K562 (cell line): ENCODE results near the gene DNASE2. TPM values are rescaled to one million over a fixed set of nuclear protein-coding genes. Genes with fewer than 3 reads are reported as not detected.

Experiments used
- COPS2 ChIP-seq: fragments of 450-650 bp; conservative IDR thresholded peaks from 2 replicates; pipeline ENCODE4 v1.6.1; 2016; ENCODE audit warnings: mild to moderate bottlenecking, moderate library complexity
- CXXC5 ChIP-seq: fragments of 250-450 bp; sonication (Bioruptor Pico); IDR thresholded peaks from 2 replicates; pipeline ENCODE4 v1.8.0; 2022; ENCODE audit warnings: inconsistent platforms, mild to moderate bottlenecking, moderate library complexity
- FOS ChIP-seq: IDR thresholded peaks from 3 replicates; pipeline ENCODE4 v1.6.1; 2011; ENCODE audit not compliant: insufficient read length; ENCODE audit errors: extremely low read depth
- HDGF ChIP-seq: fragments of 450-650 bp; IDR thresholded peaks from 2 replicates; pipeline ENCODE4 v1.6.1; 2016
- KAT7 ChIP-seq: sonication (generic); formaldehyde crosslinking; IDR thresholded peaks from 2 replicates; pipeline ENCODE4 v1.8.0; 2022; ENCODE audit warnings: missing genetic modification reagents, mild to moderate bottlenecking, borderline replicate concordance
- L3MBTL2 ChIP-seq: fragments of 450-650 bp; IDR thresholded peaks from 2 replicates; pipeline ENCODE4 v1.6.1; 2016; ENCODE audit warnings: mild to moderate bottlenecking, moderate library complexity
- MED1 ChIP-seq: sonication (generic); formaldehyde crosslinking; IDR thresholded peaks from 2 replicates; pipeline ENCODE4 v1.8.1; 2023; ENCODE audit warnings: missing genetic modification reagents, borderline replicate concordance
- NUFIP1 ChIP-seq: fragments of 450-650 bp; IDR thresholded peaks from 2 replicates; pipeline ENCODE4 v1.6.1; 2018; ENCODE audit not compliant: partially characterized antibody
- RAD21 ChIP-seq, 2 experiments: fragments of 250-450 bp in 1 of 2; fragments of 450-650 bp in 1 of 2; sonication (Bioruptor Pico) in 1 of 2; formaldehyde crosslinking in 1 of 2; IDR thresholded peaks in 1 of 2; conservative IDR thresholded peaks in 1 of 2; 2 replicates each; pipeline versions ENCODE4 v1.4.0 to v1.8.0; 2020 to 2022; ENCODE audit warnings: mild to moderate bottlenecking in 2 of 2, moderate library complexity in 1 of 2
- RB1 ChIP-seq: fragments of 450-650 bp; IDR thresholded peaks from 2 replicates; pipeline ENCODE4 v1.6.1; 2017; ENCODE audit warnings: low read depth, mild to moderate bottlenecking
- RFX5 ChIP-seq: IDR thresholded peaks from 2 replicates; pipeline ENCODE4 v1.6.1; 2011; ENCODE audit warnings: low read depth, mild to moderate bottlenecking, improper control_type of control experiment, low read length
- SAFB ChIP-seq: fragments of 200-400 bp; formaldehyde crosslinking; IDR thresholded peaks from 2 replicates; pipeline ENCODE4 v1.6.1; 2017; ENCODE audit warnings: low read depth, low read length, borderline replicate concordance
- SLC30A9 ChIP-seq: fragments of 250-450 bp; sonication (Bioruptor Pico); IDR thresholded peaks from 2 replicates; pipeline ENCODE4 v1.8.0; 2022; ENCODE audit warnings: mild to moderate bottlenecking, moderate library complexity
- TFAP4 ChIP-seq: sonication (generic); formaldehyde crosslinking; IDR thresholded peaks from 2 replicates; pipeline ENCODE4 v1.8.0; 2022; ENCODE audit warnings: missing genetic modification reagents, mild to moderate bottlenecking, moderate library complexity, borderline replicate concordance
- ZNF318 ChIP-seq, 2 experiments: fragments of 450-650 bp; IDR thresholded peaks; 2 replicates each; pipeline ENCODE4 v1.6.1; 2016; ENCODE audit warnings: mild to moderate bottlenecking in 2 of 2, borderline replicate concordance in 1 of 2, low read depth in 1 of 2, moderate library complexity in 1 of 2
- ZNF398 ChIP-seq: fragments of 250-450 bp; sonication (Bioruptor Pico); IDR thresholded peaks from 2 replicates; pipeline ENCODE4 v1.8.0; 2021; ENCODE audit warnings: moderate library complexity, mild to moderate bottlenecking, inconsistent platforms
- polyA plus RNA-seq, 8 experiments: library from polyadenylated mRNA; depleted of rRNA in 4 of 8; stranded (reverse) in 5 of 8; unstranded in 3 of 8; fragments of >200 nt; fragmentation: Nextera tagmentation in 2 of 8; fragmentation: Illumina TruSeq in 1 of 8; extraction: Ambion mirVana in 2 of 8; extraction: Trizol in 1 of 8; gene quantifications; 2 replicates each; pipeline versions ENCODE4 v1.2.1 to v1.2.3, GENCODE V29; 2011 to 2014; ENCODE audit warnings: inconsistent platforms in 1 of 8, missing spikeins in 1 of 8
- total RNA-seq, 7 experiments: library from RNA; depleted of rRNA in 6 of 7; stranded (reverse); fragments of >200 nt in 6 of 7; fragmentation: Illumina TruSeq in 2 of 7; extraction: Trizol in 2 of 7; gene quantifications; 2 replicates each; pipeline versions ENCODE4 v1.2.1 to v1.2.3, GENCODE V29; 2011 to 2021; ENCODE audit warnings: low replicate concordance in 1 of 7

Gene DNASE2
- total and polyA plus RNA-seq, 9 of the 15 experiments (the other 6 are each of a cell fraction or from before 2014, with no cell fraction given): 4.4 to 27.0 (median 20.2) TPM

GRCh38 chr19:12890787-12891552 is 9.7 kb upstream of the DNASE2 start, which contains the start of gene GCDH (continued):
- no peak for TF ChIP-seq ZNF398 (CRISPR knock-in tag)
- TF ChIP-seq SAFB: no peak
- TF ChIP-seq RAD21 (CRISPR knock-in tag; conservative IDR thresholded peaks at IDR 0.05 in 1 of 2, IDR thresholded peaks at IDR 0.05 in 1 of 2): 0 out of 4 replicates have a peak, but pooled peaks of 1 of the 2 experiments have one; percentile 34
- no peak for TF ChIP-seq SLC30A9
- TF ChIP-seq RB1: 0 out of 2 replicates have a peak, but pooled peaks have one; percentile 42
- TF ChIP-seq FOS: peak; percentile 75
- TF ChIP-seq KAT7: no peak
- peak; percentile 84 for TF ChIP-seq TFAP4
- TF ChIP-seq RFX5: peak; percentile 49; the same call in 1 of the 2 replicates
- TF ChIP-seq L3MBTL2: peak; percentile 76
- no peak for TF ChIP-seq NUFIP1
- TF ChIP-seq MED1 (CRISPR knock-in tag): no peak
- TF ChIP-seq CXXC5 (CRISPR knock-in tag): peak; percentile 37; the same call in 1 of the 2 replicates
- TF ChIP-seq COPS2: no peak
- no peak for TF ChIP-seq HDGF
- peak in 1 of 2 experiments; percentile 96; a peak in 2 of 4 replicates for TF ChIP-seq ZNF318 (IDR thresholded peaks at IDR 0.05; ENCODE audit: borderline replicate concordance in 1 of 2, low read depth in 1 of 2)
